ENCODE results near the gene ARL6IP6. TPM values are rescaled to one million over a fixed set of nuclear protein-coding genes. Genes with fewer than 3 reads are reported as not detected.

Gene ARL6IP6
- total RNA-seq, 4 donors from 2014 or later, result 6.5 to 20.2 (median 12.8) TPM

GRCh38 chr2:152710713-152711112, 7.7 kb upstream of the ARL6IP6 start:
- no peak for TF ChIP-seq POLR2A (IDR thresholded peaks at IDR 0.05; ENCODE audit: low read depth)
- no peak for TF ChIP-seq POLR2AphosphoS5 (IDR thresholded peaks at IDR 0.05)
- TF ChIP-seq EP300 (IDR thresholded peaks at IDR 0.05), result no peak
- TF ChIP-seq CTCF (IDR thresholded peaks at IDR 0.05), result no peak
- Histone ChIP-seq H3K36me3 (peaks cover 0 to 54% (median 20%) of the 10 kb centered on the region in 4 donors), H3K27me3 (no peaks in the 10 kb centered on the region), H3K4me3 (no peak overlapping the region), H3K9me3 (no peaks in the 10 kb centered on the region), H3K4me1 (peaks cover 12 to 30% (median 27%) of the 10 kb centered on the region in 4 donors), H3K27ac (replicated peaks in 1 of 4) (no peak overlapping the region)
- WGBS, result 77% methylated on average over 2 of the region's 2 CpGs
- intact Hi-C loops (cut with DNase I), result no loop called here
- no peak for DNase-seq (ENCODE audit: extremely low spot score)

DNA sequence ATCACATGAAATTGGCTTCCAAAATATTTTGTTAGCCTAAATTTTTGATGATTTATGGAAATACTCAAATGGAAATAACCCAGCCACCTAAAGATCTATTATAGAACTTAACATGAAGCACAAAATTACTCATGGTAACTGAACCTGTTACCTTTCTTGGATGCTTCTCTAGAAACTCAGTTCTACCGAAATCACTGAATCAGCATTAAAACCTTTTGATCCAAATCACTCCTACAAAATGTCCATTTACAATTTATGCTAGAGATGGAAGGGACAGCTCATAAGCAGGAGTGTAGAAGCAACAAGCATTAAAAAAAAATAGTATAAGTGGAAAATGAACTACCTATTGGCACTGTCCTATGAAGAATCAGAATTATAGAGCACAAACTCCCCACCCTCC, 3.3 kb upstream of the ARL6IP6 start:
- no peaks in the 10 kb centered on the region for H3K9me3 ChIP-seq
- H3K36me3 ChIP-seq, result peaks cover 0 to 41% (median 19%) of the 10 kb centered on the region in 4 donors
- TF ChIP-seq EP300 (IDR thresholded peaks at IDR 0.05) (no peak), POLR2A (IDR thresholded peaks at IDR 0.05; ENCODE audit: low read depth) (no peak), POLR2AphosphoS5 (IDR thresholded peaks at IDR 0.05) (no peak), CTCF (IDR thresholded peaks at IDR 0.05) (no peak)
- no peak for DNase-seq (ENCODE audit: extremely low spot score)
- WGBS, result 82% methylated on average over 1 of the region's 1 CpG
- no peaks in the 10 kb centered on the region for H3K27me3 ChIP-seq
- peaks cover 27 to 38% (median 37%) of the 10 kb centered on the region in 4 donors for H3K4me1 ChIP-seq
- no peak overlapping the region for H3K27ac ChIP-seq (replicated peaks in 1 of 4)
- no peak overlapping the region for H3K4me3 ChIP-seq
- intact Hi-C loops (cut with DNase I), result no loop called here

DNA sequence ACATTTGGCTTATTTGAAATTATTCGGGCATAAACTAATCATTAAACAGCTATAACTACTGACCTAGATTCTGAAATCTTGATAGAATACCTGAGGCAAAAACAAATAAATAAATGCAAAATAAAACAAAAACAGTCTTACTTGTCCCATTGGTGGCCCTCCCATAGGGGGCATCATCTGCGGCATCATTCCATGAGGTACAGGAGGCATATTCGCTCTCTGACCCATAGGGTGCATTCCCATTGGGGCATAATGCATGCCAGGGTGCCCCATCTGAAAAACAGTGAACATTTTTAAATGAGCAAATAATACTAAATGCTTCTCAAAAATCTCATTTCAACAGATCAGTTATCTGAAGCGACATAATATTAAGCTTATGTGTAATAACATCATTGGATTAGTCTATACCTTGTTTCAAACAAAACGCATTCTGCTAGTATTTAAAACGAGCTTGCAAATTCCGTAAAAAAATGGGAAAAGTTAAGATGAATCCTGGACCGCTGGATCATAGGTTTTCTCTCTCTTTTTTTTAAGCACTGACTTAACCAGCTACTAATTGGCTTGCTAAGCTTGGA, 2.5 kb upstream of the ARL6IP6 start:
- no peaks in the 10 kb centered on the region for H3K9me3 ChIP-seq
- peak overlapping the region; percentile 83 to 96 (median 88) for H3K4me3 ChIP-seq
- H3K36me3 ChIP-seq, result peaks cover 0 to 41% (median 16%) of the 10 kb centered on the region in 4 donors
- 27% methylated on average over 8 of the region's 8 CpGs for WGBS
- H3K27me3 ChIP-seq, result no peaks in the 10 kb centered on the region
- DNase-seq (ENCODE audit: extremely low spot score), result no peak
- no peak overlapping the region for H3K27ac ChIP-seq (replicated peaks in 1 of 4)
- peaks cover 31 to 46% (median 45%) of the 10 kb centered on the region in 4 donors for H3K4me1 ChIP-seq
- intact Hi-C loops (cut with DNase I), result no loop called here
- TF ChIP-seq POLR2AphosphoS5 (IDR thresholded peaks at IDR 0.05) (no peak), EP300 (IDR thresholded peaks at IDR 0.05) (no peak), CTCF (IDR thresholded peaks at IDR 0.05) (peak in 1 of 3 experiments; percentile 21), POLR2A (IDR thresholded peaks at IDR 0.05; ENCODE audit: low read depth) (no peak)

DNA sequence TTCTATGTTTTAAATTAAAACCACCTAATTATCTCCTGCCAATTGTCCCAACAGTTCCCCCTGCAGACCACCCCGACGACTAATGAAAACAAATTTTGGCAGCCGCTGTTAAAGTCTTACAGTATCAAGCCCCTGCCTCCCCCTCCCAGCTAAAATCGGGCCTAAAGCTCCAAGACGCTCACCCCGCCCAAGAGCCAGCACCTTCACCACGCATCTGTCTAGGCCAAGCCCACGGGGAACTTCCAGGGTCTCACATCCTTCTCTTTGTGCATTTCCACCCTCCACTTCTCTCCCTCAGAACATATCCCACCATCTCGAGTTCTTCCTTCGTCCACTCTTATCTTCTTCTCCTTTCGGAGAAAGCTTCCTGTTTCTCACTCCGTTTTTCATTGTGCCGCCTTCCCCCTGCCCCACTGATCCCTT, 1.6 kb upstream of the ARL6IP6 start:
- no peak for DNase-seq (ENCODE audit: extremely low spot score)
- peaks cover 0 to 37% (median 14%) of the 10 kb centered on the region in 4 donors for H3K36me3 ChIP-seq
- peak overlapping the region; percentile 83 to 96 (median 88) for H3K4me3 ChIP-seq
- no peaks in the 10 kb centered on the region for H3K27me3 ChIP-seq
- no peak for TF ChIP-seq EP300 (IDR thresholded peaks at IDR 0.05)
- TF ChIP-seq CTCF (IDR thresholded peaks at IDR 0.05), result no peak
- TF ChIP-seq POLR2AphosphoS5 (IDR thresholded peaks at IDR 0.05), result no peak
- TF ChIP-seq POLR2A (IDR thresholded peaks at IDR 0.05; ENCODE audit: low read depth), result no peak
- WGBS, result under 1% methylated on average over 13 of the region's 13 CpGs
- H3K27ac ChIP-seq (replicated peaks in 1 of 4), result peak overlapping the region; percentile 95 to 98 (median 96)
- no peaks in the 10 kb centered on the region for H3K9me3 ChIP-seq
- intact Hi-C loops (cut with DNase I), result no loop called here
- H3K4me1 ChIP-seq, result peaks cover 31 to 54% (median 52%) of the 10 kb centered on the region in 4 donors

All from esophagus muscularis mucosa (tissue), 4 donors.